Measurements from ENCODE around the gene EGFLAM.

Gene EGFLAM

DNA sequence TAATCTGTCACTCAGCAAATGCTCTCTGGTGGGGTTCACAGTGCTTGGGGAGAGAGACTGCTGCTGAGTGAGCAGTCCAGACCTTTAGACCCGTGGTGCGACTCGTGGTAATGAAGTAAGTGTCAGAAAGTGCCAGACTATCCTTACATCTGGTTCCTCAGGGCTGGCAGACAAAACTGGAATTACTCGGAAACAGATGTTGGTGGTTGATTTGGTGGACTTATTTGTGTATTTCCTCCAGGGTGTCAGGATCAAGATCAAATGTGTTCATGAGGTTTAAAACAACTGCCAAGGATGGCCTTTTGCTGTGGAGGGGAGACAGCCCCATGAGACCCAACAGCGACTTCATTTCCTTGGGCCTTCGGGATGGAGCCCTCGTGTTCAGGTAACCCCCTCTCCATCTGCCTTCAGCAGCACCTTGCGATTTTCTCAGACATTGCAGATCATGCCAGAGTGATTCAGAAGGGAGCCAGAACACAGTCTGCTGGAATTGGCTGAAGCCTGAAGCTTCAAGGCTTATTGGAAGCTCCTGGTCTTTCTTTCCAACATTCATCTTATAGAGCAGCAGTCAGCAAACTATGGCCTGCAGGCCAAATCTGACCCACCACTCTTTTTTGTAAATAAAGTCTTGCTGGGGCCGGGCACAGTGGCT lies 192.8 kb downstream of the EGFLAM start:
- DNase-seq, result no peak

DNA sequence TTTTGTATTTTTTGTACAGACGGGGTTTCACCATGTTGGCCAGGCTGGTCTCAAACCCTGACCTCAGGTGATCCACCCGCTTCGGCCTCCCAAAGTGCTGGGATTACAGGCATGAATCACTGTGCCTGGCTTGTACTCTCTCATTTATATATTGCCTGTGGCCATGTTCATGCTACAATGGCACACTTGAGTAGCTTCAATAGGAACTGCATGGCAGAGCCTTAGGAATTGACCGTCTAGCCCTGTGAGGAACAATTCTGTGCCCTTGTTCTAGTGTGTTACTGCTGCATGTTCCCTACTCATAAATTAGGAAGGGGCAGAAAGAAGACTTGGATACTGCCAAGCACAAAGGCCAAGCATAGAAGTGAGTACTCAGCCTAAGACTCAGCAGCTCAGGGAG lies 193.8 kb downstream of the EGFLAM start:
- DNase-seq, result no peak

DNA sequence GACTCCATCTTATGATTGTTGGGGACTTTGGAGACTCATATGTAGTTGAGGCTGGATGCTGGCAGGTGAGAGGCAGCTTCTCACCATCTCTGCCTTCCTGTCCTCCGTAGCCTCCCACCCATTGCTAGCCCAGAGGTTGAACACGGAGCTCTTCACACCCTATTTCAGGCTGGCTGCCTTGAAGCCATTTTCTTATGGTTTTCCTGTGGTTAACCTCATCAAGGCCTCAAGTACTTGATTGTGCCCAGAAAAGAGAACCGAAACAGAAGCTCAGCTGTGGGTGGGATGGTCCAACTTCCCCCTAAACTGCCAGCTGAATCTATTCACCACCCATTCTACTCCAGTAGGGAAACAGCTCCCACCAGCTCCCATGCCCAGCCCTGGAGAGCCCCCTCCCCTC lies 195.1 kb downstream of the EGFLAM start:
- DNase-seq, result no peak

DNA sequence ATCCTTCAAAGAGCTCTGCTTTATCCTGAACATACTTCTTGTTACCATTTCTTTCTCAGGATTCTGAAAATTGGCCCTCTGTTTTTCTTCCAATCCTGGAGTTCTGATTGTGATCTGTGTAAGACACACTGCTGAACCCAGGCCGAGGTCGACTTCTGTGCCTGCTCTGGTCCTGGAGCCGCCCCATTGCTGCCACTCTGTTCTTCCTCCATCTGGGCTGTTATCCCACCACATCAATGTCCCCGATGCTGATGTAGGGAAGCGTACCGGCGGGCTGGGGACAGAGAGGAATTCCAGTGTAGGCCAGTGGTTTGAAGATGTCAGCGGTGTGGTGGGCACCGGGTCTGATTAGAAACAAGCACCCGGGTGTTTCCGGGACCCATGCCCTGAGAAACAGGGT lies 195.6 kb downstream of the EGFLAM start:
- DNase-seq, result no peak

DNA sequence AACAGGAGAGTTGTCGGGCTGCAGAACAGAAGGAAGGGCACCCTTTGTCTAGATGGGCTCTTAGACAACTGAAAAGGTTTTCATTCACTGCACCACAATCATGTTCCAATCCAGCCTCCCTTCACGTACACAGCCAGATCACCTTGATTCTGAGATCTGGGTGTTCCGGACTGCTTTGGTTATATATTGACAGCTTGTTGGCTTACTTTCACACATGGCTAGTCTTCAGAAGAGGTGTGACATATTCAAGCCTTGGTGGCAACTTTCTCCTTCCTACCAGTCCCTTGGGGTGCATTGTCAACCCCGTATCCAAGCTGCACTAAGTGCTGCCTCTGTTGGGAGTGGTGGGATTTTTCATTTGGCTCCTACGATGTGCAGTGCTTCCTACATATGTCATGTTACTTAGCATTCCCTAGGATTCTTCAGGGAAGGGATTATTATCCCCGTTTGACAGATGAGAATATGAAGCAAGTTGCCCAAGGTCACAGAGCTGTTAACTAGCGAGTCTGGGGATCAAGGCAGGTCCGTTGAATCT lies 197.5 kb downstream of the EGFLAM start:
- no peak for DNase-seq

DNA sequence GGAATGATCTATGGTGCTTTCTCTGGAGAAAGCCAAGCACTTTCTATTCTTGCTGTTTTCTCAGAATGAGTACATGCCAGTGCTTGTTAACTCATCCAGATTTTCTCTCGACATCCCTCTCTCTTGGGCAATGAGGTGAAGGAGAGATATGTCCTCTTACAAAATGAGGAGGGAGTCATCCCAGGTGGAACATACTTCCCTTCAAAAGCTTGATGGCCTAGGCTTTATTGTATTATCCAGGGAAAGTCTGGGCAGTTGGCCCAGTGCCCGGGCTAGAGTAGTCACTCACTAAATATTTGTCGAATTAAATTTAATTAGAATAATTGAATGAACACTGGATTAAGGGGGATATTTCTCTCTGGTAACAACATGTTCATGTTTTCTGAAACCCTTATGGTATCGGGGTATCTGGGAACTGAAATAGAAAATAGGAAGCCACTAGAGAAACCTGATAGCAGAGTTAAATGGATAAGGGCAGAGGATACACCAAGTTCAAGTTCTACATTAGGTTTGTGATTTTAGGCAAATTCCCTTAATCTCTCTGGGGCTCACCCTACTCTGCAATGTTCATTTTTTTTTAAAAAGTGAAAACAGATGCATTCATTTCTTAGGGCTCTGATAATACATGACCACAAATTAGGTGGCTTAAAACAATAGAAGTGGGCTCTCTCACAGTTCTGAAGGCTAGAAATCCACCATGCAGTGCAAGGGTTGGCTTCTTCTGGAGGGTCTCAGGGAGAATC lies 198.5 kb downstream of the EGFLAM start:
- no peak for DNase-seq

DNA sequence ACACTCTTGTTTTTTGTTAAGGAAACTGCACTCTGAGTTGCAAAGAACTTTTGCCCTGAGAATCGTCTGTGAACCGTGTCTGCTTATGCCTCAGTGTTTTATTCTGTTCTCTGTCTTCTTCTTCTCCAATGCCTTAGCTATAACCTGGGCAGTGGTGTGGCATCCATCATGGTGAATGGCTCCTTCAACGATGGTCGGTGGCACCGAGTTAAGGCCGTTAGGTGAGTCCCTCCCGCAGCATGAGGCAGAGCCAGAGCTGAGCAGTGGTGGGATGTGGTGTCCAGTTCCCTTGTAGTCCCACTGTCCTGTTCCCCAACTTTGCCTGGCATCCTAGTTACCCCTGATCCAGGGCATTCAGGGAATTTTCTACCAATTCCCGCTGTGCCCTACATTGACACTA lies 199.8 kb downstream of the EGFLAM start:
- no peak for DNase-seq

DNA sequence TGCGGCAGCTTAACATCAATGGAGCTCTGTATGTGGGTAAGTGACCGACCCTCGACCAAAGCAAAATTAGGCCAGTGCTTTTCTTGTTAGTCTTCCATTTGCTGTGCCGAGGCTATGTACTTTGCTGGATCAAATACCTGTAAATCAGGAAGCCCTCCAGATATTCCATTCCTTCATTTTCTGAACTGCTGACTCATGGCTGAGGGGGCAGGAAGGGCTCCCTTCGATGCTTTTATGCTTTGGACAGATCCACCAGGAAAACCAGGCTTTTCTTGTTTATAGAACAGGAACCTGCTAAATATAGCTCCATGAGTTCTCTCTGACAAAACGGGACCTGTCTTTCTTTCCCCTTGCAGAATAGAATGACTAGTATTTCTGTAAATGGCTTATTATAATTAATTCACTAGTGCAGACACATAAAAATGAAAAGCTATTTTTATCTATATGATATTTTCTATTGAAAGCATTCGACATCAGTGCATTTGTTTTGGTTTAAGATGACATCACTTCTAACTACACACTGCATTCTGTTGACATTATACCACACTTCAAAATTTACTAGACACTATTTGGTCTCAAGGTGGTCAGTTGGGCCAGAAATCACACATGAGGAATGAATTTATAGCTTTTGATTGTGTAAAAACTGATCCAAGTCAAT lies 204.7 kb downstream of the EGFLAM start:
- DNase-seq, result no peak

DNA sequence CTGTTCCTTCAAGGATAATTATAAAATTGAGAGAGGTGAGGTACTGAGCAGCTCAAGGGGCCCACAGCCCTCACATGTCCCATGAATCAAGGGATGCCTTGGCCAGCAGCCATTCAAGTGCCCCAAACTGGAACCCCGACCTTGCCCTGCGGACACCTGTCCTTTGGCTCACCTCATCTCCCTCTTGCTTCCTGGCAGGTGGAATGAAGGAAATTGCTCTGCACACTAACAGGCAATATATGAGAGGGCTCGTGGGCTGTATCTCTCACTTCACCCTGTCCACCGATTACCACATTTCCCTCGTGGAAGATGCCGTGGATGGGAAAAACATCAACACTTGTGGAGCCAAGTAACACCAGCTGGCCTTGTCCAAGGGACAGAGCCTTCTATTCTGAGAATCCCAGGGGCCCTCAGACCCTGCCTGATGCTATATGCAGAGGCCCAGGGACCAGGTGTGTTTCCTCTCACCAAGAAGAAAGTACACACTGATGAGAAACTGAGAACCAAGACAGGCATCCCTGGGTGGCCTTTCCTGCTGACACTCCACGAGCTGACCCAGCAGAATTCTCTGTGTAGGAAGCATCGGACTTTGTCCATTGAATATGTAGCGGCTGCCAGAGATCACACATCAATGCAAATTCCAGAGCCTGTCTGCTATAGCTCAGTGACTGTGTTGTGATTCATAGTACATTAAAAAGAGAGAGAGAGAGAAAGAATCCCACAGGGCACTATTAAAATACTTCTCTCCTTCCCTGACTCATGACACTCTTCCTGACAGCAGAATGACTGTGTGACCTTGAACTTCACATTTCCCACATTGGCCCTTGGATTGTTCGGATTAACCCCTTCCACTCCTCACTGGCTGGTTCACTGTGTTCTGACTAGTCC lies 205.5 kb downstream of the EGFLAM start:
- DNase-seq, result no peak

DNA sequence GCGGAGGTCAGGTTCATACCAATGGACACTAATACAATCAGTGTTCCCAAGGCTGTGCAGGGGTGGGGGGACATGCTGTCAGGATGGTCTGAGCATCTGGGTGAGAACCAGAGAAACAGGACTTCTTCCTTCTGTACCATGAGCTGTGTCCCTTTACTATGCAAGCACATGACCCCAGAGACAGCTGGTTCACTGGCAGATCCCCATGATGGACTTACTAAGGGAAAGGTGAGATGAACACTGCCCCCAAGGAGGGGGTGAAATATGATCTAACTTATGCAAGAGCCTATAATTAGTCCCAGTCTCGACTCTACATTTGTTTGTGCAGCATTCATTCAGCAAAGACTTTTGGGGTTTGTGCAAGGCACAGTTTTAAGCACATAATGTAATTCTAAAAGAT lies 206.7 kb downstream of the EGFLAM start:
- DNase-seq, result peak; percentile 36

DNA sequence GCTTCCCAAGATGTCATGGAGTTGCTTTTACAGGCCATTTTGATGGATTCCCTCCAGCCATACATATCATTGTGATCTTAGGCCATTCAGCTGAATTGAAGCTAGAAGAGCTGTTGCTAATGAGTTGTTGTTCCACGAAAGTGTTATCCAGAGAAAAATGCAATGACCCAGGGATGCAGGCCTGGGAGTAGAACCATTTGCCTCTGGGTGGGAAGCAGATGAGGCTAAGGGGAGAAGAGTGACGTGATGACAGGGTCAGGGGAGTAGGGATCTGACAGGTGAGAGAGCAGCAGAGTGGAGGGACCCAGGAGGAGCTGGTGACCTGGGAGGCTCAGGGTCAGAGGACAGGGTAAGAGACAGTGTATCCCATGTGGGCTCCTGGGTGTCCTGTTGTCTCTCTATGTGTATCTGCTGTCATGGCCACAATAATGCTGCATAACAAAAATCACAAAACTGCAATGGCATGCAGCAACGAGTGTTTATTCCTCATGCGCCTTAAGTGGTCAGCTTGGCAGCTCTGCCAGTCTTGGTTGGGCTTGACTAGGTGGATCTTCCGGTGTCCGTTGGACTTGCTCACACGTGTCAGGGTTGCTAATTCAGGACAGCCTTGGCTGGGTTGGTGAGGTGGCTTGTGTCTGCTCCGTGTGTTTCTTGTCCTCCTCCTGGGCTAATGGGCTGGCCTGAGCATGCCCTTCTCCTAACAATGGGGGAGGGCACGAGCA lies 207.5 kb downstream of the EGFLAM start:
- no peak for DNase-seq

DNA sequence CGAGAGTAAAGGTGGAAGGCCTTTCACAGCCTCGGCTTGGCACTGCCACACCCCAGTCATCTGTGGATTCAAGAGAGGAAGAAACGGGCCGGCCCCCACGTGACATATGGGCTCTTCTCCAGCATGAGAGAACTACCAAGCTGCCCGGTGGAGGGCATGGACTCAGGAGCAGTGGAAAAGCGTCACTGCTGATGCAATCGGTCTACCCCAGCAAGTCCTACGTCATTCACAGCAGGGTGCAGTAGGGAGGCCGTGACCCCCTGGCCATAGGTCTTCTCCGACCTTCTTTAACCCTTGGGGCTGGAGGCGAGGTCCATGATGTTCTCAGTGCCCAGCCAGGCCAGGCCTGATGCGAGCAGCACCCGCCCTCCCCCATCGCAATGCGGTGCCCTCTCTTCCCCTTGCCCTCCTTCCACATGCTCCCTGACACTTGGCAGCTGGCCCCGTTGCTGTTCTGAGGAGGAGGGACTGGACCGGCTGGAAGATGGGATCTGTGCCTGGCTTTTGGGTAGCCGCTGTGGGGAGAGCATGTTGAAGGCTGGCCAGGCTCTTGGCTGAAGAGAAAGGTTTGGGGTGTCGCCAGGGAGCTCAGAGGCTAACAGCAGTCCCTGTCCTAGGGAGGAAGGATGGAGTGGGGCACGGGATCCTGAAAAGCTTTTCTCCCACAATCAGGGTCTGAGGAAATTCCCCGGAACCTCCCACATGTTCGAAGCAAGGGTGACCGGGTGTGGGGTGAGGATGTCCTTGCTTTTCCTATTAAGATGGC lies 208.2 kb downstream of the EGFLAM start:
- DNase-seq, result no peak

DNA sequence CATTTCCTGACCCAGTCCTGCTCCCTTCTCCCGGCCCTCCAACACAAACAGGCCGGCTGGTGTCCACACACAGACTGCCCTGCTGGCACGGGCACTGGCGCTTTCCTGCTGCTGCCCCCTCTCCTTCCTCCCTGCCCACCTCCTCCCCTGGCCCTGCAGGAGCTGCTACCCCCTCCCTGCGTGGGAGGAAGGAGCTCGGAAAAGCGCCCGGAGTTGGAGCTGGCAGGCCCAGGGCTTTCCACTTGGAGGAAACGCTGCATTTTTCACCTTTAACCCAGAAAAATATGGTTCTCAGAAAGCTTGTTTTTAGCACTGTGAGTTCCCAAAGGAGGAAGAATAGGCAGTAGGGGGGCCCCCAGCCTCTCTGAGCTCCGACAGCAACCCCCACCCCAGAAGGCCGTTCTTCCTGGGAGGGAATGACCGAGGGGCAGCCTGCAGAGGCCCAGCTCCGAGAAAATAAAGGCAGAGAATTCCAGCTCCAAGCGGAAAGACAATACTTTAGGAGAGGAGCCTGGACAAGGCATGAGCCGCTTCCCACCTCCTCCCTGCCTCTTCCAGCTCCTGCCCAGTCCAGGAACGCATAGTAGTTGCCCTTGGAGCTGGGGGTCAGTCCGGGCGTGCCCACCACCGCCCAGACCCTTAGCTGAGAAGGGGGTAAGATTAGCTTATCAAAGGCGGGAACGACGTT lies 209.1 kb downstream of the EGFLAM start:
- DNase-seq, result no peak

DNA sequence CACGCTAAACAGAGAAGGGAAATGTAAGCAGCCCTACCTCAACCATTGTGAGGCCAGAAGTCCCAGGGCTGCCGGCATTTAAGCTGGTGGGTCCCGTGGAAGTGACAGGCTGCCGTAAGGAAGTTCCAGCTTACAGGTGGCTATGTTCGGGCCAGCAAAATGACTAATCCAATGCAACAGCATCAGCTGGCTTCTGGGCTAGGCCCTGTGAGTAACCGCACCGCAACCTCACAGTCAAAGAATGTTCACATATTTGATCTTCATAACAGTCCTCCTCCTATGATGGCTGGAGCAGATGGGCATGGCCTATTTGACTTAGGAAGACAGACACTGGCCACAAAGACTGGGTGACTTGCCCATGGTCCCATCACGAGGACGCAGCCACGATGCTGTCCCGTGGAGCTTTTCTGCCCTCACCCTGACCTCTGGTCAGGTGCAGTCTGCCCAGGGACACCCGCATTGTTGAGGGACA lies 209.9 kb downstream of the EGFLAM start:
- DNase-seq, result no peak

DNA sequence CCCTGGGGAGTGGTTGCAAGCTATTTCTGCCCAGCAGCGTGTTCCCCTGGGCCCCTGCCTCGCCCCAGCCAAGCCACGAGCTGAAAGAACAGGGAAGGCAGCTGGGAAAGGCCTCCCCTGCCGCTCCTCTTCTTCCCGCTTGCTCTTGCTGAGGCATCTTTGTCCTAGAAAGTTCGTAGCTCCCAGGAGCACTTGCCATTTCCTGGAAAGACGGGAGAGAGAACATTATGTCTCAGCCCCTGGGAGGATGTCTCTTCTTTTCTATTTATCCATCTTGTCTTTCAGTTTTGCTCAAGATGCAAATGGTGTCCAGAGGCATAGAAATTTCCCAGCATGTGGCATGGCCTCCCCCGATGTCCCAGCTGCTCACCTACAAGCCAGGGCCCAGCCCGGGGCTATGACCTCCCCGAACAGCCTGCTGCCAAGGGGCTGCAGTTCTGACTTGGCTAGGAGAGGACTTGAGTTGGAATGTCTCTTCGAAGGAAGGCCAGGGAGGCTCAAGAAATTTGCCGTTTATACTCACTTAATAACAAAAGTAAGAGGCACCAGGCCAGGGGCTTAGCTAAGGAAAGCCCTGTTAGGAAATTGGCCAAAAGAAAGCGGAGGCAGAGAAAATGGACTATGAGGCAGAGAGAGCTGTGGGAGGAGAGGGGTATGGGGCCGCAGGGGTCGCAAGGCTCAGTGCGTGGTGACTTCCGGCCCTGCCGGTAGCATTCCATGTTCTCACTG lies 210.8 kb downstream of the EGFLAM start:
- DNase-seq, result no peak

DNA sequence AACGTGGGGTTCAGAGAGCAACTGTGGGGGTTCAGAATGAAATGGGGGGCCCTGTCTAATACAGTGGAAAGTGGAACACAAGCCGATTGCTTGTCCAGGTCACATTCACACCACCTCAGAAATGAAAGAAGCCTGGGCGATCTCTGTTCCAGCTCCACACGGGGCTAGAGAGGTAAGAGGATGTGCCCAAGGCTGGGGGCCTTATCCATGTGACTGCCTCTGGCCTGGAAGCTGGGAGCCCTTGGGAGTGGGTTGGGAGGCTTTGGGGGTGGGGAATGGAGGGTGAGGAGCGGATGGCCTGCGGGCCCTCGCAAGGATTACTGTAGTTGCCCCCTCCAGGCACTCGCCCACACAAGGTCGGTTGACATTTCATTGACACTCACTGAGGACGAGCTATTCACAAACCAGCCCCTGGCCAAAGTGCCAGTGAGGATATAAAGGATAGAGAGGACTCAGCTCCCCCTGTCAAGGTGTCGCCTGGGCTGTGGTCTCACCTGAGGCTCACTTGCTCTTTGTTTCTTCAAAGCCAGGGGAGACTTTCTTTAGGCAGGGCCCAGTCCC lies 211.4 kb downstream of the EGFLAM start:
- no peak for DNase-seq

DNA sequence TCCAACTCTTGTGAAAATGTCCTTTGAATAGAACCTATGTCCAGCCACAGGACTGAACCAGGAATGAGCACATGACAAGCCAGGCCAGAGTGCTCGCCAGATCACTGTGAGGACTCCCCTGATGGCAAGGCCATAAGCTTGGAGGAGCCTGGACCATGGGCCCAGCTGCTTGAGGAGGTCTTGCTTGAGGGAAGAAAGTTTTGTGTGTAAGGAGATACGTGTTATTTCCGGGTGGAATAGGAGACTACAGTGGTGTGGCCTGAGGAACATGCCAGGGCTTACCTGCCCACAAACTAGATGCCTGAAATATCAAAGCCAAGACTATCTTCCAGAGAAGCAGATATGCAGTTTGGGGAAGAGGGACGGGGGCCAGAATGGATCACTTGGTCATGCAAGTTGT lies 213.3 kb downstream of the EGFLAM start:
- DNase-seq, result no peak

DNA sequence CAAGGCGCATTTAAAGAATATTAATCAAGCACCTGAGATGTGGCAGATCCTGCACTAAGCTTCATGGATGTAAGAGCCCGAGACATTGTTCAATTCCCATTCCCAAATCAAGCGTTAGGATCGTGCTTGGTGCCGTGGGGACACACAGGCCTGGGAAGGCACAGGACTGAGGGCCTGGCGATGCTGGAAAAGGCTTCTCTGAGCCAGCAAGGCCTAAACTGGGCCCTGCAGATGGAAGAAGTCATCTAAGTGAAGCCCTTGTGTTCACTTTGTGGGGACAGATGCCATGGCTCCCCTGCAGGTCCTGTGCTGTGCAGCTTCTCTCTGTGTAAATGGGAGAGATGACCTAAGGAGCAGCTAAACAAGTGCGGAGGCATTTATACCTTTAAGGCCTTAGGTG lies 214.2 kb downstream of the EGFLAM start:
- no peak for DNase-seq

DNA sequence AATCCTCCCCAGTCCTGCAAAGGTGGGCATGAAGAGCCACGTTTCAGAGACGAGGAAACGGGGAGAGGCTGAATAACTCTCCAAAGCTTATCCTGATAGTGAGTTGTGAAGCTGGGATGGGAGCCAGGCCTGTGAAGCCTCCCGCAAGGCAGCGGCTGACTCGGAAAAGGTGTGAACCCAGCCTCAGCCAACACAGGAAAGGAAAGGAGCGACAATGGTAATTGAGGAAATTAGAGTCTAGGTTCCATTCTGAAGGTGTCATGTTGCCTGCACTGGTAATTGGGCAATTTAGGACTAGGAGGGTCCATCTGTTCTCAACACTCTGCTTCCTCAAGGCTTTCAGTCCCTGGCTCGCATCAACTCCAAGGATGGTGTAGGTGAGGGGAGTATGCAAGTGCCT lies 214.6 kb downstream of the EGFLAM start:
- peak; percentile 64 for DNase-seq

DNA sequence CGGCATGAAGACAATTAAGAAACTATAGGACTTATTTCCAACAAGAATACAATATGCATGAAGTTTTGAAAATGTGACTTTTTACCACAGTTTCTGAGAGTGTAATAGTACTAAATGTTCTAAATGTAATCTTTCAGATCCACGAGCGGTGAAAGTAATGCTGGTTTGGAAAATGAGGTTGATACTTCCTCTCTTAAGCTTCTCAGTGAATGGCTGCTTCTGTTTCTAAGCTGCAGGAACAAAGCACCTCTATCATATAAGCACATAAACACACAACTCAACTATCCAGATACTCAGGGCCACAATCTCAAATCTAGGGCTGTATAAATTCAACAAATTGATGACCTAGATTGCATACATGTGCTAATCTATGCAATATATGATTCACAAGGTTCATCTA lies 219.8 kb downstream of the EGFLAM start:
- no peak for DNase-seq
